HG03442 (cell line): ENCODE data around the gene MARCHF10.

Source experiments
- ATAC-seq: cut with Tn5 transposase; IDR thresholded peaks from one replicate; pipeline ENCODE4 v1.9.1; 2021; ENCODE audit warnings: mild to moderate bottlenecking, moderate library complexity; ENCODE audit not compliant: unreplicated experiment

The MARCHF10 gene

DNA sequence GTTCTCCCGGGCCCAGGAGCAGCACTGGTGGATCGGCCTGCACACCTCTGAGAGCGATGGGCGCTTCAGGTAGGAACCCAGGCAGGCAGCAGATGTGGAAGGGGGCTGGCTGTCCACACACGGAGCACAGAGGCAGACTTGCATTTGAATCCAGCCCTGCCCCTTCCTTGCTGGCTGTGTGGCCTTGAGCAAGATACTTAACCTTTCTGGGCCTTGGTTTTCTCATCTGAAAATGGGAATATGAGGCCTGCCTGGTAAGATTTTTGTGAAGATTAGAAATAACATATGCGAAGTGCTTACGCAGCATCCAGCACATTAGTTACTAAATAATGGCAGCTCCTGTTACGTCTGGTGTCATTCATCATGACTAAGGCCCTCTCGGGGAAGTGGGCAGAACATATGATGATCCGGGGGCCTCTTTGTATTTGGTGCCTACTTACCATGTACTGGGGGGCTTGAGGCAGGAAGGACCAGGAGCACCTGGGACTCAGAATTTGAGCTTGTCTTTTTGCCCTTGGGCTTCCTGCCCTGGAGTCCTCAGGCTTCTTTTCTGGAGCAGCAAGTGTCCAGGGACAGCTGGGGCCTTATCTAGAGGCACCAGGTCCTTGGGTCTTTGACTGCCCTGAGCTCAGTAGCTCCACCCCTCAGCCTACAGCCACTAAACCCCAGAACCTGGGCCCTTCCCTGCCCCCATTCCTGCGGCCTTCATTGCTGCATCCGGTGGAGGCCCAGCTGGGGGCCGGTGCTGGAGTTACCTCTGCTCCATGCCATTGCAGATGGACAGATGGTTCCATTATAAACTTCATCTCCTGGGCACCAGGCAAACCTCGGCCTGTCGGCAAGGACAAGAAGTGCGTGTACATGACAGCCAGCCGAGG lies 126.8 kb downstream of the MARCHF10 start:
- no peak for ATAC-seq

DNA sequence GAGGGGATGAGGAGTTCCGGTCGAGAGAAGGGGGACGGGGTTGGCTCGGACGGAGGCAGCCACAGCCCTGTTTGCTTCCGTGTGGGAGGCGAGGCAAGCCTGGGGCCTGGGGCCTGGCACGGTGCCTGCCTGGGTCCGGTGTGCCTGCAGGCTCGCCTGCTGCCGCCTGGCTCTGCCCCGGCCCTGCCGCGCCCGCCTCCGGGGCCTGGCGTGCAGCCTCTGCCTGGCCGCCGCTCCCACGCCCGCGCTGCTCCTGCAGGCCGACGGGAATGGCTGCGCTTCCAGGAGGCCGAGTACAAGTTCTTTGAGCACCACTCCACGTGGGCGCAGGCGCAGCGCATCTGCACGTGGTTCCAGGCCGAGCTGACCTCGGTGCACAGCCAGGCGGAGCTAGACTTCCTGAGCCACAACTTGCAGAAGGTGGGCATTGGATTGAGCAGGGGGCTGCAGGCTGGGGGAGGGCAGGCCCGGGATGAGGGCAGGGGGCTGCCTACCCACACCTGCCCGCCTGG lies 127.5 kb downstream of the MARCHF10 start:
- ATAC-seq = no peak

DNA sequence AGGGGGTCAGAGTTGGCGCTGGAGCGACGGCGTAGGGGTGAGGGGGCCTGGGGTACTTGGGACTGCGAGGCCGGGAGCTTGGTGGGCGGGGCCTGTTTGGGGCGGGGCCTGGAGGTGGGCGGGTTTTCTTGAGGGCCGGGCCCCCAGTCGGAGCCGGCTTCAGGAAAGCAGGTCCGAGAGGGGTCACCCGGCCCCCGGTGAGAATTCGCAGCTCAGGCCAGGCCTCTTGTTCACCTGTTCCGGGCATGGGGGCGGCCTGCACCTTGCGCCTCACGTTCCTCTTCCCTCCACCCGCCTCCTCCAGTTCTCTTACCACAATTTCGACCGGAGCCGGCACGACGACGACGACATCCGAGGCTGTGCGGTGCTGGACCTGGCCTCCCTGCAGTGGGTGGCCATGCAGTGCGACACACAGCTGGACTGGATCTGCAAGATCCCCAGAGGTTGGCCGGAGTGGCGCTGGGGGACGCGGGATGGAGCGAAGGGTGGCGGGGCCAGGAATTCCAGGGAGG lies 128.2 kb downstream of the MARCHF10 start:
- ATAC-seq = no peak

DNA sequence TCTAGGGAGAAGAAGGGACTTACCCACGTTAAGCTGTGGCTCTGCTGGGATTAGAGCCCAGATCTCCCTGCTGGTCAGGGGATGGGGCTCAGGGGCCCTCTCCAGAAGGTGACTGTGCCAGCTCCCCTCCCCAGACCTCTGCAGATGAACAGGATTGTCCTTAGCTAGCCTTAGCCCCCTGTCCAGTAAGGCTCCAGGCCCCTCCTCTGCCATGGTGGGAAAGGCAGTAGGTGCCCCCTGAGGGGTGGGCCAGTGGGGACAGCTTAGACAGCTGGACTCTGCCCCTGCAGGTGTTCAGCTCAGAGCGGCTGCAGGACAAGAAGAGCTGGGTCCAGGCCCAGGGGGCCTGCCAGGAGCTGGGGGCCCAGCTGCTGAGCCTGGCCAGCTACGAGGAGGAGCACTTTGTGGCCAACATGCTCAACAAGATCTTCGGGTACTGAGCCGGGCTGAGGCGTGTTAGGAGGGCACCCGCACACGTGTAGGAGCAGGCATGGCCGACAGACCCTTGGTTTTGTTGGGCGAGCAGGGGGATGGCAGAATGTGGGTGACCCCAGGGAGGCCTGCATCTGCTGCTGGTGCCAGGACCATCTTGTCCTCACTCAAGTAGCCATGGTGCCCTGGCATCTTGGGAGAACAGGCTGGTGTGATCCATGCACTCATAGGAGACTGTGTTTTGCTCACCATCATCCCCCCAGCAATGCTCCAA lies 129.7 kb downstream of the MARCHF10 start:
- ATAC-seq = no peak

DNA sequence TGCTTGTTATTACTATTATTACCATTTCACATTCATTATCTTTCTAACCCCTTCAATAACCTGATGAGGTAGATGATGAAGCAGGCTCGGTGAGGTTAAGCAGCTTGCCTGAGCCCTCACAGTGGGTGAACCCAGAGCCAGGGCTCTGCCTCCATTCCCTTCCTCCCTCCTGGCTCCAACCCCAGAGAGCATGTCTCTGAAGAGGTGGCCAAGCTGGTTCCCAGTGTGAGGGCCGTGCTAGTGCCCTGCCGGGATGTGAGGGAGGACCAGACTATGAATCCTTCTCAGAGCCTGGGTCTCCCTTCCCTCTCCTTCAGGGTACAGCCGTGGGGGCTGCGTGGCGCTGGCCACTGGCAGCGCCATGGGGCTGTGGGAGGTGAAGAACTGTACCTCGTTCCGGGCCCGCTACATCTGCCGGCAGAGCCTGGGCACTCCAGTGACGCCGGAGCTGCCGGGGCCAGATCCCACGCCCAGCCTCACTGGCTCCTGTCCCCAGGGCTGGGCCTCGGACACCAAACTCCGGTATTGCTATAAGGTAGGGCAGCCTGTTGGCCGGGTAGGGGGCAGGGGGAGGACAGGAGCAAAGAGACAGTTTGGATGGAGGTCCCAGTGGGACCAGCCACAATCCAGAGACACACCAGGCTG lies 131.0 kb downstream of the MARCHF10 start:
- ATAC-seq = no peak

DNA sequence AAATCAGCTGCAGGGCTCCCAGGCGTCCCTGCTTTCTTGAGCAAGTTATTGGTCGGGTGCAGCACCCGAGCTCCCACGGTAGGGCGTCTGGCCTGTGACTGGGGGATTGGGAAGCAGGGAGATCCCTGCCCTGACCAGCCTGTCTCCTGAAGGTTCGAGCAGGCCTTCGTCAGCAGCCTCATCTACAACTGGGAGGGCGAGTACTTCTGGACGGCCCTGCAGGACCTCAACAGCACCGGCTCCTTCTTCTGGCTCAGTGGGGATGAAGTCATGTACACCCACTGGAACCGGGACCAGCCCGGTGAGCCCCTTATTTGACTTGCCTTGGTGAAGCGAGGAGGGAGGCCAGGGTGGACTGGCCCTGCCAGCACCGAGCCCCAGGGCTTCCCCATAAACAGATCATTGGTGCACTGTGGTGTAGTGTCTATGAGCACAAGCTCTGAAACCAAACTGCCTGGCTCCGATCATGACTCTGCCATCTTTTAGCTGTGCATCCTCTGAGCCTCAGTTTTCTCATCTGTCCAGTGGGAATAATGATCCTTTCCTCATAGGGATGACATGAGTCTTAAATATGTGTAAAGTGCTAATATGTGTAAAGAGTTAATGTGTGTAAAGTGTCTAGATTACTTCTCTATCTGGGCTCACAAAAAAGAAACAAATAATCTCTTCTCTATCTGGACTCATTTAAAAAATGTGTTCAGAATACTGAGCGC lies 131.7 kb downstream of the MARCHF10 start:
- no peak for ATAC-seq

DNA sequence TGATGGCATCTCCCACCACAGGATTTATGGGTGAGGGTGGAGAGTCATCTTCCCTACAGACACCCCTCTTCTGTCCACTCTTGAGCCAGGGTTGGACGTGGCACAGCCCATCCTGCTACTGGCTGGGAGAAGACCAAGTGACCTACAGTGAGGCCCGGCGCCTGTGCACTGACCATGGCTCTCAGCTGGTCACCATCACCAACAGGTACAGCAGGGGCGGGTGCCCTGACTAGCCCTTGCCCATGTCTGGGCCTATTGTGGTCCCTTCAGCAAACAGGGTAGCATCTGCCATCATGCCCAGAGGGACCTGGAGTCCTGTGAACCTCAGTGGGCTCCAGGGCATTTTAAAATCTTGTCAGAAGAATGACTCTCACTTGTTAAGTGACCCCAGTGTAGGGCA lies 132.4 kb downstream of the MARCHF10 start:
- no peak for ATAC-seq

DNA sequence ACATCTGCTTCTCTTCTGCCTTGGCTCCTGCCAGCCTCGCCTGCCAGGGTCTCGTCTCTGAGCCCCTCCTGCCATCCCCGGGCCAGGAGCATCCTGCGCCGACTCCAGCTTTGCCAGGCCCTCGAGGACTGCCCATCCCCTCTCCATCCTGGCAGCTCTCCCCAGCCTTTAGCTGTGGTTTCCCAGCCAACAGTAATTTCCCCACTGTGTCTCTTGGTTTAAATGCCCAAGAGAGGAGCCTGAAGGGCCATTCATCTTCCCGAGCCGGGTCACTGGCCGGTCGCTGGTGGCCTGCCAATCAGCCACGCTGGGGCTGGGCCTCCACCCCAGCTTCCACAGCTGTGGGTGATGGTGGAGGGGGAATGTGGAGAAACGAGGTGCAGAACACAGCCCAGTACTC lies 132.9 kb downstream of the MARCHF10 start:
- ATAC-seq = no peak

DNA sequence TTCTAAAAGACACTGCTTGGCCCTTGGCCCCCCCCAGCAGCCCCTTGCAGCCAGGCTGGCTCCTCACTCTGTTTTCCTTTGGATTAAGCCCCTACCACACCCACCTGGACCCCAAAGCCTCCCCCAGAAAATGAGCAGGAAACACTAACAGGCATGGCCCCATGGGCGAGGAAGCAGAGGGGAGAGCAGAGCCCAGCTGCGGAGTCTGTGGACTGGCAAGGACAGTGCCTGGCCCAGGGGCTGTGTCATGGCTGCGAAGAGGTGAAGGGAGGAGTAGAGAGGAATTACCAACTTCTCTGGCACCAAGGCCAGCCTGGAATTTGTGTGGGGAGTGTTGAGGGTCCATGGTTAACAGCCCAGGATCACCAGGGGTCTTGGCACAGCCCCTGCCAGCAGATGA lies 133.3 kb downstream of the MARCHF10 start:
- no peak for ATAC-seq

DNA sequence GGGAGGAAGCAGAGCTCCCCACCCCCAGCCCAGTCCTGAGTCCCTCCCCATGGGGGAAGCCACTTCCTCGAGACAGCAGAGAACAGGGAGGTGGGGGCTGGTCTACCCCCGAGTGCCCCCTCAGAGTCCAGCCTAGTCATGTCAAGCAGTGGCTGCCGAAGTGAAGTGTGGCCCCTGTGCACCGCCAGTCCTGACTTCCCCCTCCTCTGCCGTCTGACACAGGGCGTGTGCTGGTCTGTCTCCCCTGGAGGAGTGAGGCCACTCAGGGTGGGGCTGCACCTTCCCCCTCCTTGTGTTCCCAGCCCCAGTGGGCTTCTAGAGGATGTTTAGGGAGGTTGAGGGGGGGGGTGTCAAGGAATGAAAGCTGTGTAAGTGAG lies 133.8 kb downstream of the MARCHF10 start:
- no peak for ATAC-seq

DNA sequence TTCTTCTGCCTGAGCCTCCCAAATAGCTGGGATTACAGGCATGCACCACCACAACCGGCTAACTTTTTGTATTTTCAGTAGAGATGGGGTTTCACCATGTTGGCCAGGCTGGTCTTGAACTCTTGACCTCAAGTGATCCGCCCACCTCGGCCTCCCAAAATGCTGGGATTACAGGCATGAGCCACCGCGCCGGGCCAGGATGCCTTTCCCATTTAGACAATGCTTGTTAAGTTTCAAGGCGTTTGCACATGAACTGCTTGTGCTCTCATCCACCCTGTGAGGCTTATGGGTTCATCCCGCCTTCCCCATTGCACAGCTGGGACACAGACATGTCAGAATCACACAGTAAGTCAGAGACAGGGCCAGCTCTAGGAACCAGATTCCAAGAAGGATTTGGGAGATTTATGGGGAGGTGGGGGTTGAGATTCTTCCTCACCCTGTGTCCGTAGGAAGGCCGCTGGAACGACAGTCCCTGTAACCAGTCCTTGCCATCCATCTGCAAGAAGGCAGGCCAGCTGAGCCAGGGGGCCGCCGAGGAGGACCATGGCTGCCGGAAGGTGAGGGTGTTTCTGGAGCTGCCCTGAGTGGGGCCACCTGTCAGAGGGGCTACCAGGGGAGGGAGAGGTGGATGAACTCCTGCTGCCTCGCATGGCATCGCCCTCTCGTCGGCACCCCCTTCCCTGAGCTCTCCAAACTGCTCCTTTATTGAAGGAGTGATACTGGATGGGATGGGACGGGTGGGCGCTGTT lies 134.3 kb downstream of the MARCHF10 start:
- ATAC-seq = no peak

DNA sequence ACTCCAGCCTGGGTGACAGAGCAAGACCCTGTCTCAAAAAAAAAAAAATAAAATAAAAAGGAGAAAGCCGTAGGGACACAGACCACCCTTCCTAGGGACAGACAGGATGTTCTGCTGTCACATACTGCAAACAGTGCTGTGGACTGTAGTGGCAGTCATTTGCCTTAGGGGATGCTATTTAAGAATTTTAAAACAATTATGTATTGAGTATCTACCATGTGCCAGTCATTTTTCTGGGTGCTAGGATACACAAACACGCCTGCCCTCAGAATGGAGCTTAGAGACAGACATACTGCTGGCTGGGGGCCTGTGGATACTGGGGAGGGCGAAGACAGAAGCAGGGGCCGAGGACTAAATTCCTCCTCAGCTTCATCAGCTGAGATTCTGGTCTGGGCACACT lies 135.2 kb downstream of the MARCHF10 start:
- ATAC-seq = no peak

DNA sequence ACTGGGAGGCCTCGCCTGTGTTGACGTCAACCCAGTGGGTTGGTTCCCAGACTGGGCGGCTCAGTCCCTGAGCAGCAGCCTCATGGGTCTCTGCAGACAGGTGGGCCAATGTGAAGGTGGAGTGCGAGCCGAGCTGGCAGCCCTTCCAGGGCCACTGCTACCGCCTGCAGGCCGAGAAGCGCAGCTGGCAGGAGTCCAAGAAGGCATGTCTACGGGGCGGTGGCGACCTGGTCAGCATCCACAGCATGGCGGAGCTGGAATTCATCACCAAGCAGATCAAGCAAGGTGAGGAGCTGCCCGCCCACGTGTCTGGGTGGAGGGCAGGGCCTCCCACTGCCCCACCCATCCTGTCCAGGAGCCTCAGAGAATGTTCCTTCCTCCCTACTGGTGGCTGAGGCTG lies 136.6 kb downstream of the MARCHF10 start:
- no peak for ATAC-seq

DNA sequence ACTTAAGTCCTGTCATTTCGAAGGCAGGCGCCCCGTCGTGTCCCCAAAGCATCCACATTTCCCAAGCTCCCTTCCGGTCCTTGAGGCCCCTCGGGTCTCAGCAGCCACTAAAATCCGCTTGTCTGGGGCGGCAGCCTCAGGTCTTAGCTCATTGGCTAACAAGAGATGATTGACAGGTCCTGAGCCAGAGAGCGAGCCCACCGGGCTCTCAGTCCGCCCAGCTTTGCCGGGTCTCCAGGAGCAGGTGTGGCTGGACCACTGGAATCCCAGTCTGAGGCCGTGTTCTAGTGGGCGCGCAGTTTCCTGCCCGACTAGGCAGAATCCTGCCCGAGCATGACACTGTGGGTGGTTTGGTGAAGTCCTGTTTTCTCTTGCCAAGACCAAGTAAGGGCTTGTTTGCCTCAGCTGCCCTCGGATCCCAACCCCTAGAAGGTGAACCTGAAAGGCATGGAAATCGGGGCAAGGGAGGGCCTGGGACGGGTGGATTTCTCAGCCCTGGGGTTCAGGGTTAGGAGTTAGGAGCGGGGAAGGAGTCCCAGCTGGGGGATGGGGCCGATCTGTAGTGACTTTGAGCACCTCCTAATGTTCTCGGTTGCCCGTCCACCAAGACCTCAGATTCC lies 137.8 kb downstream of the MARCHF10 start:
- ATAC-seq = no peak

DNA sequence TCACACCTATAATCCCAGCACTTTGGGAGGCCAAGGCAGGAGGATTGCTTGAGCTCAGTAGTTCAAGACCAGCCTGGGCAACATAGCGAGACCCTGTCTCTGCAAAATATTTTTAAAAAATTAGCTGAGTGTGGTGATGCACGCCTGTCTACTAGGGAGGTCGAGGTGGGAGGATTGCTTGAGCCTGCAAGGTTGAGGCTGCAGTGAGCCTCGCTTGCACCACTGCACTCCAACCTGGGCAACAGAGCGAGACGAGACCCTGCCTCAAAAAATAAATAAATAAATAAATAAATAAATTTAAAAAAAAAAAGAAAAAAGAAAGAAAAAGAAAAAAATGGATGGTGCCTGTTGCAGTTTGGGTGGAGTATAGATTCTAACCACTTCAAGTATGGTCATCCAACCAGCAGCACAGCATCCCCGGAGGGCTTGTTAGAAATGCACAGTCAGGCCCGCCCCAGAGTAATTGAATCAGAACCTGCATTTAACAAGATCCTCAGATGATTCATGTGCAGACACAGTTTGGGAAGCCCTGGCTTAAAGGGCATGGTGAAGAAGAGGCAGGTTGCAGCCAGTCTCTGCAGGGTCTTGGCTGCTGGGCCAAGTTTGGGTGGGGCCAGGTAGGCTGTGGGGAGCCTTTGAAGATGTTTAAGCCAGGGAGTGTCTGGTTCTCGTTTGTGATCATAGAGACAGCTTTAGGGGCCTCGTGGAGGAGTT lies 139.9 kb downstream of the MARCHF10 start:
- ATAC-seq = no peak

DNA sequence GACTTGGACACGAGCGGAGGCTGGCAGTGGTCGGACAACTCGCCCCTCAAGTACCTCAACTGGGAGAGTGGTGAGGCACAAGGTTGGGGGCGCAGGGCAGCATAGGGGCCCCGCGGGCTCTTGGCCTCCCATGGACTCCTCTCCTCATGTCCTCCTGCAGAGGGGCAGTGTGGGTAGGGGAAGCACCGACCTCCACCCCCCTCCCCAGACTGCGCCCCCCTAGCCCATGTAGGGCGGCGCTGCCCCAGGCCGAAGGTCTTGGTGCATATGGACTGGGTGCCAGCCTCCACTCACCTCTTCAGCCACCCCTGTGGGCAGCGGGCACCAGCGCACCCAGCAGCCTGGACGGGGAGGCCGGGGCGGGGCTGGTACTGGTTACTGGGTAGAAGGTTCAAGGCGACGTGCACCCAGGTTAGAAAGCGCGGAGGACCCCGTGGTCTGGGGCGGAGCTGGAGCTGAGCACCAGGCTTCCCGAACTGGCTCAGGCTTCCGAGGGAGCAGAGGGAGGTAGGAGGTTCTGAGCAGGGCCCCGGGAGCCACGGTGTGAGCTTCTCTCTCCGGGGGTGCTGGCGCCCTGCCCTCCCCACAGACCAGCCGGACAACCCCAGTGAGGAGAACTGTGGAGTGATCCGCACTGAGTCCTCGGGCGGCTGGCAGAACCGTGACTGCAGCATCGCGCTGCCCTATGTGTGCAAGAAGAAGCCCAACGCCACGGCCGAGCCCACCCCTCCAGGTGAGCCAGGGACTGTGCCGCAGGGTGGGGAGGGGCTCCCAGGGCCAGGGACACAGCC lies 141.1 kb downstream of the MARCHF10 start:
- ATAC-seq = no peak

DNA sequence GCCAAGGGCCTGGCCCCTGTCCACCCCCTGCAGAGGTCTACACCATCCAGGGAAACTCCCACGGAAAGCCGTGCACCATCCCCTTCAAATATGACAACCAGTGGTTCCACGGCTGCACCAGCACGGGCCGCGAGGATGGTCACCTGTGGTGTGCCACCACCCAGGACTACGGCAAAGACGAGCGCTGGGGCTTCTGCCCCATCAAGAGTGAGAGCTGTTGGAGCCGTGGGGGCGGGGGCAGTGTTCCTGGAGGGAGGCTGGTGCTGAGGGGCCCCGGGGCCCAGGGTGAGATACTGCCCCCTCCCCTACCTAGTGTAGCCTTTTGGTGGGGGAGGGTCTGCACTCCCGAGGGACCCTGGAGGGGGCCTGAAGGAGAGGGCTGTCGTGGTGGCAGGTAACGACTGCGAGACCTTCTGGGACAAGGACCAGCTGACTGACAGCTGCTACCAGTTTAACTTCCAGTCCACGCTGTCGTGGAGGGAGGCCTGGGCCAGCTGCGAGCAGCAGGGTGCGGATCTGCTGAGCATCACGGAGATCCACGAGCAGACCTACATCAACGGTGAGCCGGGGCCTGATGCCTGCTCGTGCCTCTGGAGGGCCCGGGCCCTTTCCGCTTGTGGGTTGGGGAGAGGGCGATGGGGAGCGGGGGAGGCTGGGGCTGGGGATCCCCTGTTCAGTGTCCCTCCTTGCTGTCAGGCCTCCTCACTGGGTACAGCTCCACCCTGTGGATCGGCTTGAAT lies 141.9 kb downstream of the MARCHF10 start:
- ATAC-seq = no peak

DNA sequence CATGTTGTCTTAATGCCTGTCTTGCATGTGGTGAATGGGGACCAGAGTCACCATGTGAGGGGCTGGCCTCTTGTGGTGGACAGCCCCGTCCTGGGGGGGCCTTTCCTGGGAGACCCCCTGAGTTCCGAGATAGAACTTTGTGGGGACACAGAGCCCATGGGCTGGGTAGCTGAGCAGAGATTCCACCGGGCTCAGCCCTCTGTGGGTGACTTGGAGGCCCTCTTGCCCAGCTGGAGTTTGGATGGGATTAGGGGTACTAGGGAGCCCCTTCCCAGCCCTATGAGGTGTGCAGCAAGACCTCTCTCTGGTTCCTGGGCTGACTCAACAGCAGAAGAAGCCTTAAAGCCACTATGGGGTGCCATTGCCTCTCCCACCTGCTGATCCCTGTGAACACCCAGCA lies 142.5 kb downstream of the MARCHF10 start:
- ATAC-seq = no peak
